Psoas muscle (tissue), 8 donors: ENCODE measurements around the gene CNDP1. TPM values are rescaled to one million over a fixed set of nuclear protein-coding genes. Genes with fewer than 3 reads are reported as not detected.

Experiments used
- ATAC-seq, 4 donors: fragments of 200-7000 bp; cut with Tn5 transposase; one replicate each; pipeline ENCODE4 v1.9.1; 2020; ENCODE audit warnings: moderate library complexity in 3 of 4, mild to moderate bottlenecking in 2 of 4
- DNase-seq, 2 donors: peaks; one replicate each; pipeline ENCODE4 v3.0.0-alpha.2; 2020
- H3K27ac ChIP-seq: fragments of 200-600 bp; one replicate; pipeline ENCODE4 v1.8.0; 2022
- H3K27me3 ChIP-seq, 3 donors: fragments of 200-600 bp in 1 of 3; one replicate each; pipeline versions ENCODE4 v1.6.1 to v1.8.0; 2013 to 2022; ENCODE audit warnings: low read length in 2 of 3, mild to moderate bottlenecking in 2 of 3, moderate library complexity in 1 of 3; ENCODE audit not compliant: insufficient read depth in 3 of 3
- H3K36me3 ChIP-seq, 2 donors: fragments of 200-600 bp in 1 of 2; one replicate each; pipeline versions ENCODE4 v1.6.1 to v1.8.0; 2013 to 2022; ENCODE audit warnings: low read depth in 1 of 2, mild to moderate bottlenecking in 1 of 2, moderate library complexity in 1 of 2; ENCODE audit not compliant: insufficient read depth in 1 of 2
- H3K4me1 ChIP-seq: fragments of 200-600 bp; one replicate; pipeline ENCODE4 v1.8.0; 2022
- H3K4me3 ChIP-seq: fragments of 200-600 bp; one replicate; pipeline ENCODE4 v1.8.0; 2022; ENCODE audit warnings: mild to moderate bottlenecking
- H3K9me3 ChIP-seq: fragments of 200-600 bp; one replicate; pipeline ENCODE4 v1.8.0; 2022
- CTCF ChIP-seq: fragments of 200-600 bp; IDR thresholded peaks from one replicate; pipeline ENCODE4 v1.8.0; 2022; ENCODE audit warnings: antibody characterized with exemption
- WGBS, 3 donors: extraction: QIAGEN DNeasy Blood & Tissue Kit; methylation state at CpG; one replicate each; pipeline versions ENCODE4 v1.1.6 to v1.1.7; 2013; 5-methylcytosine and 5-hydroxymethylcytosine counted together
- intact Hi-C, 2 donors: fragments of 100-400 bp; cut with DNase I; formaldehyde crosslinking; loops; one replicate each; pipeline versions ENCODE4 v1.11.0 to v1.14.2; 2022
- polyA plus RNA-seq, 3 donors: library from polyadenylated mRNA; stranded (reverse); fragments of 200-250 nt; gene quantifications; one replicate each; pipeline ENCODE4 v1.2.3, GENCODE V29; 2013
- total RNA-seq, 4 donors: library from RNA; stranded (reverse); fragmentation: NEBNext Ultra II Directional in 2 of 4; extraction: Animal tissue kit (Norgen Biotek cat#: 25700) in 2 of 4; gene quantifications; one replicate each; pipeline versions ENCODE4 v1.2.1 to v1.2.4, GENCODE V29; 2021 to 2023
- donor health status: healthy with polysubstance abuse.
- donor health status: DM: no; HTN: no; CAD: no; lungs with moderate emphysema.
- donor health status: Bipolar disorder and iron deficiency.
- donor health status: healthy.
- donor health status: DM: yes; HTN: yes; CAD: no.
- donor health status: DM: no; HTN: no; CAD: no.
- donor health status: DM: no; HTN: no; CAD: no.
- donor health status: DM: yes; HTN: yes; CAD: no.

The CNDP1 gene
- total and polyA plus RNA-seq, 7 donors, result 0.04 TPM; not detected in 6

- no peak for ATAC-seq
- 78 to 87% (median 80%) methylated on average over 6 of the region's 6 CpGs for WGBS, 3 donors
- intact Hi-C loops, result no loop called here
Observed at GRCh38 chr18:74632351-74632679, 98.0 kb downstream of the CNDP1 start.

GRCh38 chr18:74632856-74633255, 98.6 kb downstream of the CNDP1 start:
- no peaks in the 10 kb centered on the region for H3K27me3 ChIP-seq
- H3K9me3 ChIP-seq, result no peaks in the 10 kb centered on the region
- H3K27ac ChIP-seq, result no peak overlapping the region
- ATAC-seq (no peak), DNase-seq (no peak)
- no peak overlapping the region for H3K4me3 ChIP-seq
- peaks cover 4 to 39% of the 10 kb centered on the region in 2 donors for H3K36me3 ChIP-seq
- no peak for TF ChIP-seq CTCF
- intact Hi-C loops, result no loop called here
- WGBS, 3 donors, result 91 to 93% (median 93%) methylated on average over 4 of the region's 4 CpGs
- H3K4me1 ChIP-seq, result no peaks in the 10 kb centered on the region

More at GRCh38 chr18:74632351-74632679, 98.0 kb downstream of the CNDP1 start:
- no peaks in the 10 kb centered on the region for H3K27me3 ChIP-seq
- peaks cover 4 to 39% of the 10 kb centered on the region in 2 donors for H3K36me3 ChIP-seq
- H3K4me1 ChIP-seq, result no peaks in the 10 kb centered on the region
- no peak overlapping the region for H3K27ac ChIP-seq
- no peak for DNase-seq
- H3K4me3 ChIP-seq, result no peak overlapping the region
- no peak for TF ChIP-seq CTCF
- H3K9me3 ChIP-seq, result no peaks in the 10 kb centered on the region

GRCh38 chr18:74633652-74634352, 99.5 kb downstream of the CNDP1 start:
- Histone ChIP-seq H3K27me3 (no peaks in the 10 kb centered on the region), H3K9me3 (no peaks in the 10 kb centered on the region), H3K4me3 (no peak overlapping the region), H3K4me1 (no peaks in the 10 kb centered on the region), H3K27ac (no peak overlapping the region), H3K36me3 (peaks cover 4 to 39% of the 10 kb centered on the region in 2 donors)
- WGBS, 3 donors, result 94 to 95% (median 95%) methylated on average over 13 of the region's 13 CpGs
- TF ChIP-seq CTCF, result no peak
- intact Hi-C loops, result no loop called here
- DNase-seq, result no peak
- ATAC-seq, result no peak

- H3K4me1 ChIP-seq, result no peaks in the 10 kb centered on the region
- WGBS, 3 donors, result 83 to 89% (median 87%) methylated on average over 15 of the region's 15 CpGs
- TF ChIP-seq CTCF, result no peak
- no peaks in the 10 kb centered on the region for H3K27me3 ChIP-seq
- no peak overlapping the region for H3K27ac ChIP-seq
- H3K4me3 ChIP-seq, result no peak overlapping the region
- peaks cover 4 to 39% of the 10 kb centered on the region in 2 donors for H3K36me3 ChIP-seq
- intact Hi-C loops, result no loop called here
- H3K9me3 ChIP-seq, result no peaks in the 10 kb centered on the region
- DNase-seq (no peak), ATAC-seq (no peak)
Observed at GRCh38 chr18:74635224-74635975, 101.1 kb downstream of the CNDP1 start.

Other genes with a start within 250 kb of the CNDP1 start
- 10 to 100 TPM; 13.4 to 27.1 (median 22.1) TPM for gene CYB5A, start 242.5 kb upstream of the CNDP1 start, total RNA-seq
- 10 to 100 TPM; 27.0 to 35.6 (median 27.2) TPM for gene CYB5A, start 242.5 kb upstream of the CNDP1 start, polyA plus RNA-seq
- not detected for gene C18orf63, start 218.7 kb upstream of the CNDP1 start, total RNA-seq
- gene C18orf63, start 218.7 kb upstream of the CNDP1 start, polyA plus RNA-seq, result not detected
- under 1 TPM; 0.07 to 0.67 (median 0.21) TPM for gene DIPK1C, start 77.2 kb upstream of the CNDP1 start, total RNA-seq
- under 1 TPM; 0.09 to 0.34 (median 0.20) TPM for gene DIPK1C, start 77.2 kb upstream of the CNDP1 start, polyA plus RNA-seq
- gene CNDP2, start 38.1 kb upstream of the CNDP1 start, total RNA-seq, result 10 to 100 TPM; 36.8 to 51.9 (median 44.1) TPM
- 10 to 100 TPM; 24.3 to 48.5 (median 29.4) TPM for gene CNDP2, start 38.1 kb upstream of the CNDP1 start, polyA plus RNA-seq
- 10 to 100 TPM in 1 of 4 donors, 1 to 10 TPM in 3; 7.9 to 10.2 (median 8.8) TPM for gene ZNF407, start 63.4 kb downstream of the CNDP1 start, total RNA-seq
- 1 to 10 TPM; 2.4 to 4.7 (median 3.1) TPM for gene ZNF407, start 63.4 kb downstream of the CNDP1 start, polyA plus RNA-seq